22Rv1 (cell line): ENCODE data around the gene DEPDC5.

Experiments used
- H3K27ac ChIP-seq: fragments of 450-650 bp; 2 replicates; pipeline ENCODE4 v1.5.1; 2017
- ZFX ChIP-seq: fragments of 450-650 bp; IDR thresholded peaks from 2 replicates; pipeline ENCODE4 v1.6.1; 2017; ENCODE audit warnings: antibody characterized with exemption, borderline replicate concordance
- TF ChIP-seq, protein P1 (sequence below): fragments of 450-650 bp; IDR thresholded peaks from 2 replicates; pipeline ENCODE4 v1.5.1; 2017; ENCODE audit warnings: mild to moderate bottlenecking

DEPDC5 gene

DNA sequence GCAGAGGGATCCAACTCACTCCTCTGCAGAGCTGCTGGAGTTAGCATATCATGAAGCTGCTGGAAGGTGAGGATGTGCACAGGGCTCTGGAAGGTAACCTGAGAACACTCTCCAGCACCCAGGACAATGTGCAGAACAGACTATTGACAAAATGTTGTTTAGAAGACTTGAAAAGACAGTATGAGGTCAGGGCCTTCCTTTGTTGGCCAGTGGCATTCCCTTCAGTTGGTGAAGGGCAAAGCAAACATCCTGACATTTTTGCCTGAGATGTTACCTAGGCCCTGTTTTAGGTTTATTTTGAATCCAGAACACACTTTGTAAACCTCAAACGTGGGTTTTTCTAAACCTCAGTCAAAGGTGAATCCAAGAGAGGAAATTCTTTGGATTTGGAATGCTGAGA, 67.8 kb downstream of the DEPDC5 start:
- no peak for TF ChIP-seq ZFX
- TF ChIP-seq, protein P1, sequence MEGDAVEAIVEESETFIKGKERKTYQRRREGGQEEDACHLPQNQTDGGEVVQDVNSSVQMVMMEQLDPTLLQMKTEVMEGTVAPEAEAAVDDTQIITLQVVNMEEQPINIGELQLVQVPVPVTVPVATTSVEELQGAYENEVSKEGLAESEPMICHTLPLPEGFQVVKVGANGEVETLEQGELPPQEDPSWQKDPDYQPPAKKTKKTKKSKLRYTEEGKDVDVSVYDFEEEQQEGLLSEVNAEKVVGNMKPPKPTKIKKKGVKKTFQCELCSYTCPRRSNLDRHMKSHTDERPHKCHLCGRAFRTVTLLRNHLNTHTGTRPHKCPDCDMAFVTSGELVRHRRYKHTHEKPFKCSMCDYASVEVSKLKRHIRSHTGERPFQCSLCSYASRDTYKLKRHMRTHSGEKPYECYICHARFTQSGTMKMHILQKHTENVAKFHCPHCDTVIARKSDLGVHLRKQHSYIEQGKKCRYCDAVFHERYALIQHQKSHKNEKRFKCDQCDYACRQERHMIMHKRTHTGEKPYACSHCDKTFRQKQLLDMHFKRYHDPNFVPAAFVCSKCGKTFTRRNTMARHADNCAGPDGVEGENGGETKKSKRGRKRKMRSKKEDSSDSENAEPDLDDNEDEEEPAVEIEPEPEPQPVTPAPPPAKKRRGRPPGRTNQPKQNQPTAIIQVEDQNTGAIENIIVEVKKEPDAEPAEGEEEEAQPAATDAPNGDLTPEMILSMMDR: no peak
- no peak overlapping the region for H3K27ac ChIP-seq

DNA sequence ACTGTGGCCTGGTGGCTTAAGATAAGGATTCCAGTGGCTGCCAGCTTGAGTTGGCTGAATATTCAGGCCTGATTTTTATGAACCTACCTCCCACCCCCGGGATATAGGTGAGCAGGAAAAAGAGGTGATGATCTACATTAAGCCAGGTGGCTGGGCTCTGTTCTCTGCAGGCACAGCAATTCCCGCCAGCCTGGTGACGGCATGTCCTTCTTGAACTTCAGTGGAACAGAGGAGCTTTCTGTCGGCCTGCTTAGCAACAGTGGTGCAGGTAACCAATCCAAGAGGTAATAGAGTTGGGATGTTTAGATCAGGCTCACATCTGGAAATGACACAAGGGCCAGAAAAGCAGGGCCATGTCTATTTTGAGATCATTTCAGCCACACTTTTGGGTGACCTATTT, 68.7 kb downstream of the DEPDC5 start:
- TF ChIP-seq, protein P1: no peak
- no peak for TF ChIP-seq ZFX
- H3K27ac ChIP-seq: no peak overlapping the region

DNA sequence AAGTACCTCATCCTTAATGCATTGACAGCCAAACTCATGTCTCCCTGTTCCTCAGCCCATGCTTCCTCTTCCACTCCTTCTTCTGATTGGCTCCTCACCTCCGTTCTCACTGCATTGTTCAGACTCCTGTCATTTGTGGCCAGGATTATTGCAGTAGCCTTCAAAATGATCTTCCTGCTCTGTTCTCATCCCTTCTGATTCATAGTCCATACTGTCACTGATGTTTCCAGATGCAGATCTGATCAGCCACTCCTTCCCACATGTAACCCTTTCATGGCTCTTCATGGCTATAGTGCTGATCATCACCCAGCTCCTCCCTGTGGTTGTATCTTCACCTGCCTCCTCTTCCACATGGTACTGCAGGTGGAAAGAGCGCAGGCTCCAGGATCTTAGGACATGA, 71.7 kb downstream of the DEPDC5 start:
- TF ChIP-seq, protein P1: no peak
- H3K27ac ChIP-seq: no peak overlapping the region

DNA sequence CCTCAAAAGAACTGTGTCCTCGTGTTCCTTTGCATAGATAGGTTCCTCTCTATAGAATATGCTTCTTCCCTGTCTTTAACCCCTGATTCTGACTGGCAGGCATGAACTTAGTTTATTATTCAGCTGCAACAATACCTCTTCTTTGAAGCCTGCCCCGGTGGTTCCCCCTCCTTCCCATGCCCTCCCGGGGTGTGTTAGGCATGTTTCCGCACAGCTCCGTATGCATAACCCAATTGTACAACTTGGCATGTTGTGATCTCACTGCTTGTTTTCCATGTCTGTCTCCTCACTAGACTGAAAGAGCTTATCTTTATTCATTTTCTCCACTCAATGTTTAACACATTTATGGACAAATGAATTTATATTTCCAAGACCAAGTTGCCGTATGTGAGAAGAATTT, 72.6 kb downstream of the DEPDC5 start:
- TF ChIP-seq ZFX: no peak
- TF ChIP-seq, protein P1: no peak
- H3K27ac ChIP-seq: no peak overlapping the region

DNA sequence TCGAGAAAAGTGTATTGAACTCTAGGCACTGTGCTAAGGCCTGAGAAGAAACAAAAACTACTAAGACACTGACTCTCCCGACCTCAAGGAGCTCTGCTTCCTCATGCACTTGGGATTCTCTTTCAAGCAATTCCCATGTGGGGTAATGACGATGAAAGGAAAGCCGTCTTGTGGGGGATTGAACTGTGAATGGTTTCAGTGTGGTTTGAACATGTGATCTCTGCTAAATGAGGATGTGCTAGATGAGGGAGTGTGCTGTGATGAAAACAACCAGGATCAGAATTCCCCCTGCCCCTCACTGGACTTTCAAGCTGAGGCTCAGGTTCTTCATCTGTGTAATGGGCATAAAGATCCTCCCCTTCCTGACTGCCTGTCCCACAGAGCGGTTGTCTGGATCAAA, 74.9 kb downstream of the DEPDC5 start:
- no peak for TF ChIP-seq ZFX
- TF ChIP-seq, protein P1: no peak

DNA sequence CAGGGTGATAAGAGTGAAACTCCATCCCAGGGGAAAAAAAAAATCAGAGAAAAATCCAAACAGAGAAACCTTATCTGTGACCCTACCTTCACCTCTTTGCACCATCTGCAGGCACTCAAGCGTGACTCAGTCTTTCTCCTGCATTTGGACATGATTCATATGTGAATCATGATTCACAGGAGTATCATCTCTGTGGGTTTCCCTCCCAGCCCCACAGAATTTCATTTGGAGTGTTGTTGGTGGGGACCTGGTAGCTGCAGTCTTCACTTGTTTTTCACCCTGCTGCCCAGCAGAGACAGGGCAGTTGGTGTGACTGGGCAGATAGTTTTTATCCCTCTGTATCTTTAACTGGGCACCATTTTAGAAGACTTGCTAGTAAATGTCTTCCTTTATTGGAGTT, 75.7 kb downstream of the DEPDC5 start:
- no peak overlapping the region for H3K27ac ChIP-seq
- TF ChIP-seq, protein P1: no peak
- no peak for TF ChIP-seq ZFX

More for the DNA sequence above, 74.9 kb downstream of the DEPDC5 start:
- no peak overlapping the region for H3K27ac ChIP-seq

DNA sequence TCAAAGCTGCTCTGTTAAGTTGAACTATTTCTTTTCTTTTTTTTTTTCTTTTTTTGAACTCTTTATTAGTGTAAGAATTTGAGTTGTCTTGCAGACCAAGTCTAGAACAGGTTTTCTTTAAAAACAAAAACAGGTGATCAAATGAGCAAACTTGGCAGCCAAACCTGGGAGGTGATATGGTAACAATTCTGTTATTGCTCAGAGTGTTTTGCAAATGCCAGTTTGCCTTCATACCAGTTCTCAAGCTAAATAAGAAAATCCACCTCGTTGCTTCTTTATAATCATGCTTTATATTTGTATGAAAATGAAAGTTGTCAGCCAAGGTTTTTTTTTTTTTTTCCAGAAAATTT, 76.9 kb downstream of the DEPDC5 start:
- no peak overlapping the region for H3K27ac ChIP-seq
- TF ChIP-seq, protein P1: no peak
- no peak for TF ChIP-seq ZFX
